Astrocyte of the spinal cord (primary cell): ENCODE data around the gene CACNG7.
A peak's percentile ranks its signal among the peaks of the same experiment; 100 is the strongest.

ENCODE experiments used
- DNase-seq: peaks from one replicate; pipeline ENCODE4 v3.0.0; 2011; ENCODE audit warnings: low read depth, low spot score
- H3K4me3 ChIP-seq: 2 replicates; pipeline ENCODE4 v1.5.1; 2011; ENCODE audit warnings: low read depth, mild to moderate bottlenecking, low read length, moderate library complexity
- CTCF ChIP-seq: IDR thresholded peaks from 2 replicates; pipeline ENCODE4 v1.5.1; 2012; ENCODE audit warnings: low read depth, mild to moderate bottlenecking, low read length, inconsistent platforms
- in situ Hi-C: cut with HindIII; loops from 2 replicates; pipeline ENCODE4 v1.10.0; 2017; ENCODE audit warnings: low sequenced_read_pairs

Gene CACNG7

GRCh38 chr19:53908935-53909415 lies at the start of gene CACNG7:
CACNG7 (plus strand) TSS chr19:53909278; CDS start chr19:53912832, 3,554 bp downstream.
- in situ Hi-C loops, result no loop called here
- H3K4me3 ChIP-seq, result peak within 1 kb of the TSS; percentile 40
- DNase-seq, result no peak
- TF ChIP-seq CTCF, result no peak

GRCh38 chr19:53864308-53864836 lies 44.7 kb upstream of the CACNG7 start:
- no peak for TF ChIP-seq CTCF
- in situ Hi-C loops, result no loop called here
- DNase-seq, result no peak
- no peak overlapping the region for H3K4me3 ChIP-seq

GRCh38 chr19:53865523-53865917 lies 43.6 kb upstream of the CACNG7 start:
- no peak for TF ChIP-seq CTCF
- no peak for DNase-seq
- in situ Hi-C loops, result no loop called here
- H3K4me3 ChIP-seq, result peak overlapping the region; percentile 43

GRCh38 chr19:53865918-53866864 lies 42.9 kb upstream of the CACNG7 start:
- in situ Hi-C loops, result no loop called here
- DNase-seq, result peak; percentile 72
- TF ChIP-seq CTCF, result no peak
- peak overlapping the region; percentile 43 for H3K4me3 ChIP-seq

- in situ Hi-C loops, result no loop called here
- DNase-seq, result peak; percentile 51
- no peak for TF ChIP-seq CTCF
- H3K4me3 ChIP-seq, result peak overlapping the region; percentile 43
Observed at GRCh38 chr19:53866865-53867224, 42.2 kb upstream of the CACNG7 start.

- peak; percentile 100 for DNase-seq
- no peak for TF ChIP-seq CTCF
- peak within 1 kb of the TSS; percentile 60 for H3K4me3 ChIP-seq
- in situ Hi-C loops, result no loop called here
Observed at GRCh38 chr19:53867225-53868090, 41.6 kb upstream of the CACNG7 start, which contains the start of gene MYADM. MYADM (plus strand) TSS chr19:53867883; CDS start chr19:53873530, 5,647 bp downstream.
